HG03571 (cell line): ENCODE data around the gene IKZF1.

ENCODE experiments used
- ATAC-seq: cut with Tn5 transposase; IDR thresholded peaks from one replicate; pipeline ENCODE4 v1.9.1; 2021; ENCODE audit not compliant: unreplicated experiment

IKZF1 gene

DNA sequence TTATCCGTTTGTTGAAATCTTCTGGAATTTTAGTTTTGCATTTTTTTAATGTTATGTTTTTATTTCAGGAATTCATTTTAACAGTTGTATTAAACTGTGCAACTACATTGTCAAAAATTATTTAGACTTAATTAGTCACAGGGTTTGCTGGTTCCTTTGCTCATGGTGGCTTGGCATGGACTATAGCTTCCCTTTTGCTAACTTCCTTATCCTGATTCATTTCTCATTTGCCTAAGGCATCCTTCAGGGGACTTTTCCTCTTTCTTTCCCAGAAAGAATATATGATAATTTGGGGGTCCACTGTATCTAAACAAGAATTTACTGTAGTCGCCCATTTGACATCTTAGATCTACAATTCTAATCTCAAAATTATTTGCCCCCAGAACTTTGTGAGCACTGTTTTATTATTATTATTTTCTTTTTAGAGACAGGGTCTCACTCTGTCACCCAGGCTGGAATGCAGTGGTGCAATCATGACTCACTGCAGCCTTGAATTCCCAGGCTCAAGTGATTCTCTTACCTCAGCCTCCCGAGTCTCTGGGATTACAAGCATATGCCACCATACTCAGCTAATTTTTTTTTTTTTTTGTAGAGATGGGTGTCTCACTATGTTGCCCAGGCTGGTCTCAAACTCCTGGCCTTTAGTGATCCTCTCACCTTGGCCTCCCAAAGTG is 131.8 kb downstream of the IKZF1 start:
- ATAC-seq = no peak

DNA sequence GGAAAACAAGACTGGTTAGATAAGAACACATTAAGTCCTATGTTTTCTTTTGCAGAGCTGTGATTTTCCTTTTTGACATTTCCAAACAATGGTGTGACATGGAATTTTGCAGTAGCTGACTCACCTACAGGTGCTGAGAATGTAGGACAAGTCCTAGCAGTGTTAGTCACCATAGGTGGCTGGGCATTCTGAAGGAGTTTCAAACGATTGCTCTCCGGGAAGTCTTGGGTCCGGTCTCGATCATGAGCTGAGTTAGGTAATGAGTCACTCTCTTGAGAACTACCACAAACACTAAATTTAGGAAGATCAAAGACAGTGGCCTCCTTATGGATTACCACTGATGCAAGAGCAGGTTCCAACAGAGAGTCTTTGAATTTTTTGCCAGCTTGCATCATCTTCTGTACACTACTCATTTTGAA is 142.0 kb downstream of the IKZF1 start:
- no peak for ATAC-seq

DNA sequence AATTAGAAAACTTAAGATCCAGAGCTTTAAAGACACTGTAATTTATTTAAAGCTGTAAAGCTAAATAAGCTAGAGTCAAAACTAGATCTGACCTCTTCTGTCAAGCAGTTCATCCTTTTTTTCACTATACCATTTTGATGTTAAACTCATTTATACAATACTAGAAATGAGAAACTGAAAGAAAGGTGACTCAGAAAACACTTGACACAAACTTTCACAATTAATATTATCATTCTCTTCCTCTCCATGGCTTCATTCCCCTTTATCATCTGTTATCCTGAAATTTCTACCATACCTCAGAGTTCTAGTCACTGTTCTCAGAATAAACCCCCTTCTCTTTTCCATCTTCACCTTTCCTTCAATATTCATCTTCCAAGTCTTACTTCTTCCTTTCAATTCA is 144.3 kb downstream of the IKZF1 start:
- ATAC-seq = no peak

DNA sequence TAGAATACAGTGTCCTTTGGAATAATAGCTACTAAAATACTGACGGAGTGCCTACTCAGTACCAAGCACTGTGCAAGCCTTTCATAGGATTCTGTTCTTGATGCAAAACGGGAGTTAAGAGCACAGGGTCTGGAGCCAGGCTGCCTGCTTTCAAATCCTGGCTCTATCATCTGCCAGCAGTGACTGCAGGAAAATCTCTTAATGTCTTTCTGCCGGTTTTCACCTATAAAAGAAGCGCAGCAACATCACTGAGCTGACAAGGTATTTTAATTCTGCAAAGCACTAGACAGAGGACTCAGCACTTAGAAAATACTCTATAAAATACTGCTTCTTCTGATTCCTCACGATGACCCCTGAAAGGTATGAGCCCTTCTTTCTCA is 145.0 kb downstream of the IKZF1 start:
- ATAC-seq = no peak

DNA sequence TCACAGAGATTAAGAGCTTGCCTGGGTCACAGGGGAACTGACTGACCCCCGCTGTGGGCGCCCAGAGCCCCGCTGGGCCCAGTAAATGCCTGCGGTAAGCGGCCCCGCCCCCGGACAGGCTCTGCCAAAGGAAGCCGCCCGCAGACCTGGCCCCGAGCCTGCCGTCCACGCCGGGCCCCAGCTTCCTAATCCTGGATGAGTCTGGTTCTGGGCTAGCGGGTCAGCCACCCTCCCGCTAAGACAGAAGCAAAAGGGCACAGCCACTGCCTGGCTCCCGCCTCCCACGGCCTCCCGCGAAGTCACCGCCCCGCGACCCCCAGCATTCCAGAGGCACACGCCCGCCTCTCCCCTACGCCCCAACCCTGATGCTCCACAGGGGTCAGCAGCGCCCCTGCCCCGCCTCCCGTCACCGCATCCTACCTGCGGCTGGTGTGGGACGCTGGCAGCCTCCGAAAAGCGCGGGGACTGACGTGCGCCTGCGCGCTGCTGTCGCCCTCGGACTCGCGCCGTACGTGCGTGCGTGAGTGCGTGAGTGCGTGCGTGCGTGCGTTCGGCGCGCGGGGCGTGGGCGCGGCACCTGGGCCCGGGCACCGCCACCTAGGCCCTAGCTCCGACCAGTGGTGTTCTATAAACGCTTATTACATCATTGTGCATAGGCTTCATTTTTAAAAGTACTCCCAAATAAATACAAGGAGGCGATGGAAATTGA is 145.5 kb downstream of the IKZF1 start, which contains the start of gene FIGNL1:
TSS of gene FIGNL1 (minus strand) at position 470 of the 709 bp plus-strand sequence. CDS start 3,063 bp downstream, outside the sequence.
- ATAC-seq = peak; percentile 81

DNA sequence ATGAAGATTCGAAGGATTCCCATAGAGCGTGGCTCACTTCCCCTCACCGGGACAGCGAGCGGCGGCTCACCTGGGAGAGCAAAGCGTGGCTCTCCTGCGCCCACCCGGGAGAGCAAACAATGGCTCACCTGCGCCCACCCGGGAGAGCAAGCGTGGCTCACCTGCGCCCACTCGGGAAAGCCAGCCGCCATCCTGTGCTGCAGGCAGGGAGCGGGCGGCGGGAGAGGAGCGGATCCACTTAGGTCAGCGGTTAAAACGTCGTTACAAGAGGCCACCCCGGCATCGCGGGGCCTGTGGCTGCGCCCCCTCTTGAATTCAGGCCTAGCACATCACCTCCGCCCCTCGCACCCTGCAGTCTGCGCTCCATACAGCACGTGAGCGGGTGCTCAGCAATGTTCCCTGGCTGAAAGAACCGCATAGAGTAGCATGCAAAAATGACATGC is 146.1 kb downstream of the IKZF1 start:
- peak; percentile 20 for ATAC-seq
